HCT116 (cell line): ENCODE results near the gene ZFP1.

Experiments
- CEBPB ChIP-seq: IDR thresholded peaks from 2 replicates; pipeline ENCODE4 v1.6.1; 2012; ENCODE audit warnings: low read depth
- EZH2 ChIP-seq: fragments of 200-600 bp; sonication (generic); IDR thresholded peaks from 2 replicates; pipeline ENCODE4 v1.6.1; 2017; ENCODE audit warnings: antibody characterized with exemption, mixed run types
- RAD21 ChIP-seq: IDR thresholded peaks from 2 replicates; pipeline ENCODE4 v1.6.1; 2012; ENCODE audit warnings: low read depth, mild to moderate bottlenecking
- TCF7L2 ChIP-seq: IDR thresholded peaks from 2 replicates; pipeline ENCODE4 v1.7.0; 2011; ENCODE audit warnings: borderline replicate concordance, inconsistent platforms; ENCODE audit not compliant: insufficient read depth, insufficient read length; ENCODE audit errors: extremely low read depth
- TF ChIP-seq, protein P1 (sequence below), 3 experiments: fragments of 200-600 bp in 1 of 3; sonication (generic) in 1 of 3; IDR thresholded peaks in 2 of 3; conservative IDR thresholded peaks in 1 of 3; 2 replicates each; pipeline ENCODE4 v1.5.1; 2012 to 2017; ENCODE audit warnings: low read depth in 2 of 3, low read length in 2 of 3, antibody characterized with exemption in 1 of 3, borderline replicate concordance in 1 of 3, control low read depth in 1 of 3, mild to moderate bottlenecking in 1 of 3, mixed read lengths in 1 of 3, mixed run types in 1 of 3, moderate library complexity in 1 of 3; ENCODE audit not compliant: insufficient read depth in 1 of 3

DNA sequence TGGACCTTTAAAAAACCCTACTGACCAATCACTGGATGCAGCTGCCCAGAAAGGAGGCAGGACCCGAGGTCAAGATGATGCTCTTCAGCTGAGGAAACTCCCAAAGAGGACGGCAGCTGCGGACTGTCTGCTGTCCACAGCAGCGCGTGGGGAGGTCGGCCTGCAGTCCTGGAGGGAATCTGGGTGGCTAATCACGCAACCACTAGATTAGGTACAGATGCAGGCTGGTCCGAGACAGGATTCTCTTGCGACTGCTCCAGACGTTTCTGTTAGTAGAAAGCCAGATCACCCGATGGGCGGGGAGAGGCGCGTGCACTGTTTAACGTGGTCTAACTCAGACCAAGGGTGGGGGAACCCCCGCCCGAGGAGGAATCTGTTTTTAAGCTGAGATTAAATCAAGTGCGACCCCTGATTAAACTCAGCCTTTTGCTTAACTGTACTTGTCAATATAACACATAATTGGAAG lies 49.8 kb downstream of the ZFP1 start:
- no peak for TF ChIP-seq RAD21
- TF ChIP-seq TCF7L2, result no peak
- TF ChIP-seq, protein P1, sequence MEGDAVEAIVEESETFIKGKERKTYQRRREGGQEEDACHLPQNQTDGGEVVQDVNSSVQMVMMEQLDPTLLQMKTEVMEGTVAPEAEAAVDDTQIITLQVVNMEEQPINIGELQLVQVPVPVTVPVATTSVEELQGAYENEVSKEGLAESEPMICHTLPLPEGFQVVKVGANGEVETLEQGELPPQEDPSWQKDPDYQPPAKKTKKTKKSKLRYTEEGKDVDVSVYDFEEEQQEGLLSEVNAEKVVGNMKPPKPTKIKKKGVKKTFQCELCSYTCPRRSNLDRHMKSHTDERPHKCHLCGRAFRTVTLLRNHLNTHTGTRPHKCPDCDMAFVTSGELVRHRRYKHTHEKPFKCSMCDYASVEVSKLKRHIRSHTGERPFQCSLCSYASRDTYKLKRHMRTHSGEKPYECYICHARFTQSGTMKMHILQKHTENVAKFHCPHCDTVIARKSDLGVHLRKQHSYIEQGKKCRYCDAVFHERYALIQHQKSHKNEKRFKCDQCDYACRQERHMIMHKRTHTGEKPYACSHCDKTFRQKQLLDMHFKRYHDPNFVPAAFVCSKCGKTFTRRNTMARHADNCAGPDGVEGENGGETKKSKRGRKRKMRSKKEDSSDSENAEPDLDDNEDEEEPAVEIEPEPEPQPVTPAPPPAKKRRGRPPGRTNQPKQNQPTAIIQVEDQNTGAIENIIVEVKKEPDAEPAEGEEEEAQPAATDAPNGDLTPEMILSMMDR (IDR thresholded peaks at IDR 0.05 in 2 of 3, conservative IDR thresholded peaks at IDR 0.05 in 1 of 3; ENCODE audit: borderline replicate concordance in 1 of 3, insufficient read depth in 1 of 3, low read depth in 2 of 3, low read length in 2 of 3), result no peak
- no peak for TF ChIP-seq CEBPB
- TF ChIP-seq EZH2, result no peak
